Cardiac septum (tissue), 1 donor: ENCODE measurements around the gene RCOR1. TPM values are rescaled to one million over a fixed set of nuclear protein-coding genes. Genes with fewer than 3 reads are reported as not detected.

Experiments
- DNase-seq: peaks from one replicate; pipeline ENCODE4 v3.0.0-alpha.2; 2020; ENCODE audit warnings: low spot score
- intact Hi-C: fragments of 100-400 bp; cut with DNase I; formaldehyde crosslinking; loops from one replicate; pipeline ENCODE4 v1.14.0; 2022
- total RNA-seq: library from RNA; stranded (reverse); fragmentation: NEBNext Ultra II Directional; extraction: Animal tissue kit (Norgen Biotek cat#: 25700); gene quantifications from one replicate; pipeline ENCODE4 v1.2.1, GENCODE V29; 2021
- donor health status: DM: no; HTN: no; CAD: no.

Gene RCOR1
- total RNA-seq, 1 donor from 2014 or later, result 12.5 TPM

DNA sequence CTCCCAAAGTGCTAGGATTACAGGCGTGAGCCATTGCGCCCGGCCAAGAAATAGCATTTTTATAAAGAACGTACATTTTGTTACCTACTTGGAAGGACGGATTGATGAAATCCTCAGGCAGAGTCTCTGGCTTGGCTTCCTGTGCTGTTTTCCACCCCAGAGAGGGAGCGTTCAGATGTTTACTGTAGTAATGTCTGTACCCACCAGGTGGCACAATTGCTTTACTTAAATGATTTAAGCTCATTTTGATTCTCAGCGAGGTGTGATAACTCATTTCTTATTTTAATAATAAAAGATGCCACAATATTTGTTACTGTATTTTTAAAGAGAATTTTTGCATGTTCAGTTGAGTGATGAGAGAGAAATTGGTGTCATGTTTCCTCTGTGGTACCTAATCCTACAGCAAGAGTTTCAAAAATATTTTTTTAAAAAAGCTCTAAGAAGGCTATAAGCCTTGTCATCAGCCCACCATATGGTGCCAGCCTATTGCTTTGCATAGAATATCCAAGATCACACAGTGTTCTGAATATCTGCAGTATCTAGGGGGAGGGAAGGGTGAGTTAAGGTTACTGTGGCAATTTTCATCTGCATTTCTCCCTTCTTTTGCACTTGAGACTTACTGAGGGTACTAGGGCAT lies 102.2 kb downstream of the RCOR1 start:
- intact Hi-C loops, result loop anchor here (5.0 to 10.0 kb wide), 2 partner anchors 170 to 223 kb away; no protein-coding TSS in a partner anchor
- DNase-seq, result no peak

- intact Hi-C loops, result loop anchor here (5.0 to 10.0 kb wide), 2 partner anchors 170 to 222 kb away; no protein-coding TSS in a partner anchor
- no peak for DNase-seq
Measured at GRCh38 chr14:102695167-102695555, 102.7 kb downstream of the RCOR1 start.

- DNase-seq, result no peak
- intact Hi-C loops, result loop anchor here (5.0 to 10.0 kb wide), 2 partner anchors 172 to 221 kb away; no protein-coding TSS in a partner anchor
Measured at GRCh38 chr14:102696332-102696731, 103.9 kb downstream of the RCOR1 start.

DNA sequence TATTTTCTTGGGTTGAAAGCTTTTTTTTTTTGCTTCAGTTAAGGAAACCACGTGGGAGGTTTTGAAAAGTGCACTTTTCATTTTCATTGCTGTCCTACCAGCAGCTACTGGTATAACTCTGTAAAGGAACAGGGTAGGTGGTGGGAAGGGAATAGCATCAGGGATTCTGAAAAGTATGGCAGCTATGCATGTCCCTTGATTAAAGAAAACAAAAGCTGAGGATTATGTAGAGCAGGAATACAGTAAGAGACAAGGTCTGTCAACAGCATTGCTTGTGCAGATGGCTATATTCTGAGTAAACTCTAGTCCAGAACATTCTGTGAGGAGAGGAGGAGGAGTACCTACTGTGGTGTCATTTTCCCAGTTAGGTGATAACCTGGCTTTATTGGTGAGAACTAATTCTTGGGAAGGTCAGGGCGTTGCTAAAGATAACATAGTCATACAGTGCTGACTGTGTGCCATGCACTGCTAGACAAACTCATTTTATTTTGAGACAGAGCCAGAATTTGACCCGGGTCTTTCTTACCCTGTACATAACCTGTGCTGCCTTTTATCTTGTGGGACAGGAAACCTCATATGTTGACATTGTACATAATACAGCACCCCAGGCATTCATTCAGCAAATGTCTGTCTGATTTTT lies 104.5 kb downstream of the RCOR1 start:
- no peak for DNase-seq
- intact Hi-C loops, result loop anchor here (5.0 to 10.0 kb wide), 2 partner anchors 172 to 220 kb away; no protein-coding TSS in a partner anchor

DNA sequence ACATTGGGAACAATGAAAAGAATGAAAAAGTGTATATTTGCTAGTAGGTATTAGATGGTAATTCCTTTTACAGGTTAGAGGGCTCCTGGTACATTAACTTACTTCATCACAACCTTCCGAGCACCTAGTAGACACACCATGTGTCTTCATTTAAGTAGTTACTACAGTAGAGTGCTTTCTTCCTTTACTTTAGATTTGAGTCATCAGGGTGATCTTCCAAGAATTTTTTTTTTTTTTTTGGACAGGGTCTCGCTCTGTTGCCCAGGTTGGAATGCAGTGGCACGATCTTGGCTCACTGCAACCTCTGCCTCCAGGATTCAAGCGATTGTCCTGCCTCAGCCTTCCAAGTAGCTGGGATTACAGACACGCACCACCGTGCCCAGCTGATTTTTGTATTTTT lies 105.1 kb downstream of the RCOR1 start:
- intact Hi-C loops, result loop anchor here (5.0 to 10.0 kb wide), 2 partner anchors 173 to 220 kb away; no protein-coding TSS in a partner anchor
- no peak for DNase-seq

GRCh38 chr14:102699416-102700110 lies 107.1 kb downstream of the RCOR1 start:
- intact Hi-C loops, result loop anchor here (5.0 to 10.0 kb wide), 2 partner anchors 175 to 218 kb away; no protein-coding TSS in a partner anchor
- no peak for DNase-seq

DNA sequence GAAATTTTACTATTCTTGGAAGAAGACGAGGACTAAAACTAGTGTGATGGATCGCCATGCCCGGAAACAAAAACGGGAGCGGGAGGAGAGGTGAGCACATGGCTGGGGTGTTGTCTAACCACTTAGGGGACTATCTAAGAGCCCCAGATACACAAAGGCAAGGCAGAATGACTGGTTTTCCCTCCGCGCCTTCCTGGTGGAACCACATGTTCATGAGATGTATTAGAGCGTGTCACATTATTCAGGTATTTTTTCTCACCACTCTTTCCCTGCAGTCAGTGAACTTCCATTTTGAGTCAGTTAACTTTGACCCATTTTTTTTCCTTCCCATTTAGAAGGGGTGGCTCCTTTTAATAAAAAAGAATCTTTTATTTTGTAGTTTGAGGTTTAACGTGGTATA lies 116.0 kb downstream of the RCOR1 start:
- intact Hi-C loops, result no loop called here

GRCh38 chr14:102711207-102711606 lies 118.8 kb downstream of the RCOR1 start:
- no peak for DNase-seq
- intact Hi-C loops, result no loop called here

More for the DNA sequence above, 116.0 kb downstream of the RCOR1 start:
- no peak for DNase-seq

DNA sequence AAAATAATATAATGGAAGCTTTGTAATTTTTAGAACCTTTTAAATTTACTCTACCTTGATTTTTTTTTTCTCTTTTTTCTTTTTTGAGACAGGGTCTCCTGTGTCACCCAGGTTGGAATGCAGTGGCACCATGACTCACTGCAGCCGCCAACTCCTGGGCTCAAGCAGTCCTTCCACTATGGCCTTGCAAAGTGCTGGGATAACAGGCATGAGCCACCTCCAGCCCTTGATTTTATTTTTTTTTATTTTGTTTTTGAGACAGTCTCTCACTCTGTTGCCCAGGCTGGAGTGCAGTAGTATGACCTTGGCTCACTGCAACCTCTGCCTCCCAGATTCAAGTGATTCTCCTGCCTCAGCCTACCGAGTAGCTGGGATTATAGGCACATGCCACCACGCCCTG lies 119.5 kb downstream of the RCOR1 start:
- no peak for DNase-seq
- intact Hi-C loops, result no loop called here

- DNase-seq, result no peak
- intact Hi-C loops, result no loop called here
Measured at GRCh38 chr14:102717276-102717675, 124.8 kb downstream of the RCOR1 start.

- DNase-seq, result no peak
- intact Hi-C loops, result no loop called here
Measured at GRCh38 chr14:102722646-102723045, 130.2 kb downstream of the RCOR1 start.

GRCh38 chr14:102723650-102724049 lies 131.2 kb downstream of the RCOR1 start:
- DNase-seq, result no peak
- intact Hi-C loops, result no loop called here

DNA sequence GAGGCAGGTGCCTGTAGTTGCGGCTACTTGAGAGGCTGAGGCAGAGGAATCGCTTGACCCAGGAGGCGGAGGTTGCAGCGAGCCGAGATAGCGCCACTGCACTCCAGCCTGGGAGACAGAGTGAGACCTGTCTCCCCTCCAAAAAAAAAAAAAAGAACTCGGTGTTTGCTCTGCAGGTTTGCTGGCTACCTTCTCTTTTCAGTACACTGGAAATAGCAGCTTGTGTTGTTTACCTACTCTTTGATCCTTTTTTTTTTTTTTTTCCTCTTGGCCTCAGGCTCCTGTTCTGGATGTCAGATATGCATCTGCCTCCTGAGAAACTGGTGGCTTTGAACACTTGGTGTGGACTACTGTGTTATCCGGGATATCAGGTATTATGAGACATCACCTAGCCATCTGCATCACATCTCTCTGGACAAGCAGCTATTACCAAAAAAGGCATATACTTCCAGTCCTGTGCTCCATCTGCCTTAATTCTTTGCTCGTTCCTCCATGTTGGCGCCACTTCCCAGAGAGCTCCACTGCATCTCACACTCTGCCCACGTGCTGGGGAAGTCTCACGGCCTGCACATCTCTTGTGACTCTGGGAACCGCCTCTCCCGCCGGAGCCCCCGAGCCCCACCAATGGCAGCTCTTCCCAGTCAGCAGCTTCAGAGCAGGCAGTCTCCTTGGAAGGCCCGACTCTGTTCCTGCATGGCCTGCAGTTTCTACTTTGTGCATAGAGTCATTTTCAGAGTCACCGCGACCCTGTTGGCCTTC lies 133.9 kb downstream of the RCOR1 start:
- intact Hi-C loops, result no loop called here
- DNase-seq, result peak; percentile 14

DNA sequence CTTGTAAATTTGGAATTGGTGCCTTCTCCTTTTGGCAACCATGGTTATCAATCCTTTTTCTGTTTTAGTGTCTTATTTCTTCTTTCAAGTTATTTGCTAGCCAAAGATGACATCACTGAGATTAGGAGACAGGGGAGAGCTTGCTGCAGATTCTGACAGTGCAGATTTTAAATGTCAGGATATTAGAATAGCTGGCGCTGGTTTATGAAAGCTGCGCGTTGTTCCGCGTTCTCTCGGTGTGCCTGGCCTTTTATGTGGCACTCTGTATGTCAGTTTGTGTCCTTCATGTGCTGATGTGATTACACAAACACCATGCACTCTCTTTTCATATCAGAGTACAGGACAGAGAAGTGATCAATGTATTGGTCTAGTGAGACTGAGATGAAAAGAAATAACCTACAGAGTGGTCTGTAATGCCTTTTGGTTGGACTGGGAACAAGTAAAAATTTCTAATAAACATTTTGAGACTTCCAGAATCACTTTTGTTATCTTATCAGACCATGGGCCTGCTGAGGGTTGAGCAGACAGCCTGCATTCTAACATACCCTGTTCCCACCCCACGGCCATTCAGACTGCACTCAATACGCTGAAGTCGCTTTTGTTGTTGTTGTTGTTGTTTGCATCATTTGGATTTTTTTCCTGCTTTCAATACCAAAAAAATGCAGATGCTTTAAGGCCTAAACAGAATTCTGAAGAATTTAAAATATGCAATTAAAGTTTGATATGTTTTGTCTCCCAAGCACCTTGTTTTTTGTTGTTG lies 135.1 kb downstream of the RCOR1 start:
- intact Hi-C loops, result no loop called here
- peak; percentile 0 for DNase-seq

GRCh38 chr14:102728501-102728900 lies 136.1 kb downstream of the RCOR1 start:
- intact Hi-C loops, result no loop called here
- peak; percentile 6 for DNase-seq

- DNase-seq, result peak; percentile 2
- intact Hi-C loops, result no loop called here
Measured at GRCh38 chr14:102729268-102729667, 136.8 kb downstream of the RCOR1 start.

DNA sequence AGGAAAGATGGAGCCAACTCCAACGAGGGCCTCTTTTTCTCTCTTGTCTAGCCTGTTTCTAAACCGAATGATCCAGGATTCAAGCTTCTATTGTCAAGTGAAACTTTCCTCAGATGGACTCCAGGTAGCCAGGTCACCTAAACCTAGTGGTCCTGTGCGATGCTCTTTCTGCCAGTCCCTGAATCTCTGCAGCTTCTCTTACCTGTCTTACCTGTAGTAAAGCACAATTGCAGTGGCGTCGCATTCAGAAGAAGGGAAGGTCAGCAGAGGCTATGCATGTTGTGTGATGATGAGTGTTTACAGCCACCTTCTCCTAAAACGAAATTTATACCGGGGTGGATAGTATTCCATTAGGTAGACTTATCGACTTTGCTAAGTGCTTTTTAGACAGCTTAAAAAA lies 137.4 kb downstream of the RCOR1 start:
- DNase-seq, result peak; percentile 53
- intact Hi-C loops, result no loop called here

- intact Hi-C loops, result no loop called here
- peak; percentile 56 for DNase-seq
Measured at GRCh38 chr14:102731101-102731870, 138.8 kb downstream of the RCOR1 start.
